HG02759 (cell line): ENCODE results near the gene NUAK2.

Experiments used
- ATAC-seq: cut with Tn5 transposase; IDR thresholded peaks from one replicate; pipeline ENCODE4 v1.9.1; 2021; ENCODE audit warnings: mild to moderate bottlenecking, moderate library complexity; ENCODE audit not compliant: unreplicated experiment

The NUAK2 gene

GRCh38 chr1:205275916-205276688 is 45.4 kb downstream of the NUAK2 start:
- no peak for ATAC-seq

GRCh38 chr1:205275133-205275532 is 46.4 kb downstream of the NUAK2 start:
- ATAC-seq, result no peak

- ATAC-seq, result no peak
Observed at GRCh38 chr1:205274041-205274691, 47.4 kb downstream of the NUAK2 start.

- ATAC-seq, result peak; percentile 63
Observed at GRCh38 chr1:205273551-205273982, 48.0 kb downstream of the NUAK2 start.

- ATAC-seq, result no peak
Observed at GRCh38 chr1:205272536-205272935, 49.0 kb downstream of the NUAK2 start.

- no peak for ATAC-seq
Observed at GRCh38 chr1:205271745-205272144, 49.8 kb downstream of the NUAK2 start.

- no peak for ATAC-seq
Observed at GRCh38 chr1:205271277-205271676, 50.3 kb downstream of the NUAK2 start.

GRCh38 chr1:205270764-205271163 is 50.8 kb downstream of the NUAK2 start:
- no peak for ATAC-seq

- no peak for ATAC-seq
Observed at GRCh38 chr1:205270271-205270670, 51.3 kb downstream of the NUAK2 start.

- ATAC-seq, result no peak
Observed at GRCh38 chr1:205269711-205270110, 51.8 kb downstream of the NUAK2 start.

GRCh38 chr1:205268846-205269680 is 52.5 kb downstream of the NUAK2 start:
- no peak for ATAC-seq

- no peak for ATAC-seq
Observed at GRCh38 chr1:205267306-205267902, 54.1 kb downstream of the NUAK2 start.

GRCh38 chr1:205266611-205267305 is 54.8 kb downstream of the NUAK2 start:
- no peak for ATAC-seq

GRCh38 chr1:205263580-205264190 is 57.9 kb downstream of the NUAK2 start:
- ATAC-seq, result no peak

- no peak for ATAC-seq
Observed at GRCh38 chr1:205262731-205263171, 58.8 kb downstream of the NUAK2 start.

GRCh38 chr1:205261946-205262691 is 59.4 kb downstream of the NUAK2 start:
- no peak for ATAC-seq

GRCh38 chr1:205260948-205261732 is 60.4 kb downstream of the NUAK2 start:
- ATAC-seq, result no peak

GRCh38 chr1:205259998-205260397 is 61.5 kb downstream of the NUAK2 start:
- ATAC-seq, result no peak
